SK-N-SH (cell line): Measurements from ENCODE around the gene RHOG.

Experiments used
- CTCF ChIP-seq: fragments of 200-600 bp; sonication (generic); IDR thresholded peaks from 2 replicates; pipeline ENCODE4 v1.6.1; 2017; ENCODE audit warnings: antibody characterized with exemption, mild to moderate bottlenecking, moderate library complexity
- EP300 ChIP-seq, 2 experiments: IDR thresholded peaks; 2 replicates each; pipeline versions ENCODE4 v1.4.0 to v1.6.1; 2012; ENCODE audit warnings: borderline replicate concordance in 1 of 2, low read depth in 1 of 2, low read length in 1 of 2
- MAX ChIP-seq: IDR thresholded peaks from 2 replicates; pipeline ENCODE4 v1.4.0; 2012; ENCODE audit warnings: low read depth
- POLR2AphosphoS5 ChIP-seq: IDR thresholded peaks from 2 replicates; pipeline ENCODE4 v1.6.1; 2012; ENCODE audit warnings: low read depth, low read length
- RAD21 ChIP-seq: IDR thresholded peaks from 2 replicates; pipeline ENCODE4 v1.6.1; 2012; ENCODE audit warnings: mild to moderate bottlenecking, low read length
- RCOR1 ChIP-seq: fragments of 150-350 bp; IDR thresholded peaks from 2 replicates; pipeline ENCODE4 v1.6.1; 2017; ENCODE audit warnings: antibody characterized with exemption, low read length
- SMC3 ChIP-seq: IDR thresholded peaks from 2 replicates; pipeline ENCODE4 v1.6.1; 2012; ENCODE audit warnings: low read depth, low read length, improper control_type of control experiment
- TAF1 ChIP-seq: IDR thresholded peaks from 2 replicates; pipeline ENCODE4 v1.6.1; 2012; ENCODE audit warnings: low read depth, mild to moderate bottlenecking, low read length, moderate library complexity, borderline replicate concordance
- TEAD4 ChIP-seq: IDR thresholded peaks from 2 replicates; pipeline ENCODE4 v1.4.0; 2012; ENCODE audit warnings: mild to moderate bottlenecking, borderline replicate concordance; ENCODE audit not compliant: insufficient read depth
- USF1 ChIP-seq: IDR thresholded peaks from 2 replicates; pipeline ENCODE4 v1.4.0; 2012; ENCODE audit warnings: low read depth, borderline replicate concordance
- USF2 ChIP-seq: fragments of 150-350 bp; IDR thresholded peaks from 2 replicates; pipeline ENCODE4 v1.6.1; 2017; ENCODE audit warnings: antibody characterized with exemption, low read length, low read depth, borderline replicate concordance

- TF ChIP-seq CTCF, result no peak
- no peak for TF ChIP-seq SMC3
- TF ChIP-seq TAF1, result no peak
- no peak for TF ChIP-seq POLR2AphosphoS5
- TF ChIP-seq USF1, result no peak
- TF ChIP-seq EP300 (IDR thresholded peaks at IDR 0.05; ENCODE audit: borderline replicate concordance in 1 of 2, low read depth in 1 of 2, low read length in 1 of 2), result no peak
- TF ChIP-seq TEAD4, result no peak
- no peak for TF ChIP-seq MAX
- no peak for TF ChIP-seq RAD21
- TF ChIP-seq RCOR1, result no peak
- TF ChIP-seq USF2, result no peak
Observed at GRCh38 chr11:3823303-3823702, 17.5 kb downstream of the RHOG start.
